ENCODE results near the gene CCNB2. TPM values are rescaled to one million over a fixed set of nuclear protein-coding genes. Genes with fewer than 3 reads are reported as not detected.

The CCNB2 gene
- polyA plus RNA-seq, 4 donors = 3.4 to 48.3 (median 14.4) TPM

GRCh38 chr15:59153466-59153865 lies 48.5 kb downstream of the CCNB2 start:
- Histone ChIP-seq H3K36me3 (ENCODE audit: control insufficient read depth in 3 of 3, insufficient read depth in 2 of 3, low read depth in 1 of 3, low read length in 3 of 3) (peaks cover 7 to 67% (median 20%) of the 10 kb centered on the region in 3 donors), H3K27me3 (ENCODE audit: control insufficient read depth in 3 of 3, insufficient read depth in 3 of 3, low read length in 3 of 3) (no peaks in the 10 kb centered on the region), H3K4me3 (ENCODE audit: low read depth in 1 of 3, low read length in 3 of 3) (no peak overlapping the region), H3K27ac (ENCODE audit: low read depth in 1 of 3, low read length in 2 of 3) (no peak overlapping the region), H3K4me1 (ENCODE audit: control insufficient read depth in 3 of 3, insufficient read depth in 2 of 3, low read depth in 1 of 3, low read length in 2 of 3) (no peaks in the 10 kb centered on the region), H3K9me3 (ENCODE audit: control insufficient read depth in 2 of 2, insufficient read depth in 1 of 2, low read depth in 1 of 2, low read length in 1 of 2) (no peaks in the 10 kb centered on the region)
- no peak for DNase-seq
- no peak for FAIRE-seq
- 92 to 97% (median 94%) methylated on average over 8 of the region's 8 CpGs for WGBS, 3 donors

- no peaks in the 10 kb centered on the region for H3K4me1 ChIP-seq (ENCODE audit: control insufficient read depth in 3 of 3, insufficient read depth in 2 of 3, low read depth in 1 of 3, low read length in 2 of 3)
- H3K27me3 ChIP-seq (ENCODE audit: control insufficient read depth in 3 of 3, insufficient read depth in 3 of 3, low read length in 3 of 3) = no peaks in the 10 kb centered on the region
- 92 to 95% (median 94%) methylated on average over 8 of the region's 8 CpGs for WGBS, 3 donors
- no peak for DNase-seq
- FAIRE-seq = no peak
- H3K36me3 ChIP-seq (ENCODE audit: control insufficient read depth in 3 of 3, insufficient read depth in 2 of 3, low read depth in 1 of 3, low read length in 3 of 3) = peaks cover 7 to 70% (median 27%) of the 10 kb centered on the region in 3 donors
- no peaks in the 10 kb centered on the region for H3K9me3 ChIP-seq (ENCODE audit: control insufficient read depth in 2 of 2, insufficient read depth in 1 of 2, low read depth in 1 of 2, low read length in 1 of 2)
- no peak overlapping the region for H3K4me3 ChIP-seq (ENCODE audit: low read depth in 1 of 3, low read length in 3 of 3)
- H3K27ac ChIP-seq (ENCODE audit: low read depth in 1 of 3, low read length in 2 of 3) = no peak overlapping the region
Observed at GRCh38 chr15:59154243-59154642, 49.3 kb downstream of the CCNB2 start.

GRCh38 chr15:59155431-59155830 lies 50.5 kb downstream of the CCNB2 start:
- H3K36me3 ChIP-seq (ENCODE audit: control insufficient read depth in 3 of 3, insufficient read depth in 2 of 3, low read depth in 1 of 3, low read length in 3 of 3) = peaks cover 4 to 75% (median 28%) of the 10 kb centered on the region in 3 donors
- no peak overlapping the region for H3K27ac ChIP-seq (ENCODE audit: low read depth in 1 of 3, low read length in 2 of 3)
- DNase-seq = no peak
- no peaks in the 10 kb centered on the region for H3K9me3 ChIP-seq (ENCODE audit: control insufficient read depth in 2 of 2, insufficient read depth in 1 of 2, low read depth in 1 of 2, low read length in 1 of 2)
- no peak overlapping the region for H3K4me3 ChIP-seq (ENCODE audit: low read depth in 1 of 3, low read length in 3 of 3)
- no peaks in the 10 kb centered on the region for H3K4me1 ChIP-seq (ENCODE audit: control insufficient read depth in 3 of 3, insufficient read depth in 2 of 3, low read depth in 1 of 3, low read length in 2 of 3)
- FAIRE-seq = no peak
- no peaks in the 10 kb centered on the region for H3K27me3 ChIP-seq (ENCODE audit: control insufficient read depth in 3 of 3, insufficient read depth in 3 of 3, low read length in 3 of 3)
- WGBS, 3 donors = 95 to 99% (median 96%) methylated on average over 4 of the region's 4 CpGs

- Histone ChIP-seq H3K27ac (ENCODE audit: low read depth in 1 of 3, low read length in 2 of 3) (no peak overlapping the region), H3K36me3 (ENCODE audit: control insufficient read depth in 3 of 3, insufficient read depth in 2 of 3, low read depth in 1 of 3, low read length in 3 of 3) (peaks cover 4 to 78% (median 28%) of the 10 kb centered on the region in 3 donors), H3K9me3 (ENCODE audit: control insufficient read depth in 2 of 2, insufficient read depth in 1 of 2, low read depth in 1 of 2, low read length in 1 of 2) (no peaks in the 10 kb centered on the region), H3K4me3 (ENCODE audit: low read depth in 1 of 3, low read length in 3 of 3) (no peak overlapping the region), H3K27me3 (ENCODE audit: control insufficient read depth in 3 of 3, insufficient read depth in 3 of 3, low read length in 3 of 3) (no peaks in the 10 kb centered on the region), H3K4me1 (ENCODE audit: control insufficient read depth in 3 of 3, insufficient read depth in 2 of 3, low read depth in 1 of 3, low read length in 2 of 3) (no peaks in the 10 kb centered on the region)
- 95 to 99% (median 99%) methylated on average over 5 of the region's 5 CpGs for WGBS, 3 donors
- no peak for FAIRE-seq
- no peak for DNase-seq
Observed at GRCh38 chr15:59157396-59157795, 52.5 kb downstream of the CCNB2 start.

- H3K27ac ChIP-seq (ENCODE audit: low read depth in 1 of 3, low read length in 2 of 3) = no peak overlapping the region
- no peak for DNase-seq
- no peaks in the 10 kb centered on the region for H3K27me3 ChIP-seq (ENCODE audit: control insufficient read depth in 3 of 3, insufficient read depth in 3 of 3, low read length in 3 of 3)
- H3K4me1 ChIP-seq (ENCODE audit: control insufficient read depth in 3 of 3, insufficient read depth in 2 of 3, low read depth in 1 of 3, low read length in 2 of 3) = no peaks in the 10 kb centered on the region
- H3K4me3 ChIP-seq (ENCODE audit: low read depth in 1 of 3, low read length in 3 of 3) = no peak overlapping the region
- no peaks in the 10 kb centered on the region for H3K9me3 ChIP-seq (ENCODE audit: control insufficient read depth in 2 of 2, insufficient read depth in 1 of 2, low read depth in 1 of 2, low read length in 1 of 2)
- no peak for FAIRE-seq
- H3K36me3 ChIP-seq (ENCODE audit: control insufficient read depth in 3 of 3, insufficient read depth in 2 of 3, low read depth in 1 of 3, low read length in 3 of 3) = peaks cover 4 to 77% (median 23%) of the 10 kb centered on the region in 3 donors
- WGBS, 3 donors = 94 to 95% (median 94%) methylated on average over 9 of the region's 9 CpGs
Observed at GRCh38 chr15:59157840-59158700, 53.1 kb downstream of the CCNB2 start.

GRCh38 chr15:59158701-59159034 lies 53.7 kb downstream of the CCNB2 start:
- no peak for FAIRE-seq
- WGBS, 3 donors = 72 to 88% (median 82%) methylated on average over 7 of the region's 7 CpGs
- no peaks in the 10 kb centered on the region for H3K9me3 ChIP-seq (ENCODE audit: control insufficient read depth in 2 of 2, insufficient read depth in 1 of 2, low read depth in 1 of 2, low read length in 1 of 2)
- H3K4me1 ChIP-seq (ENCODE audit: control insufficient read depth in 3 of 3, insufficient read depth in 2 of 3, low read depth in 1 of 3, low read length in 2 of 3) = no peaks in the 10 kb centered on the region
- peaks cover 4 to 72% (median 17%) of the 10 kb centered on the region in 3 donors for H3K36me3 ChIP-seq (ENCODE audit: control insufficient read depth in 3 of 3, insufficient read depth in 2 of 3, low read depth in 1 of 3, low read length in 3 of 3)
- no peak for DNase-seq
- no peaks in the 10 kb centered on the region for H3K27me3 ChIP-seq (ENCODE audit: control insufficient read depth in 3 of 3, insufficient read depth in 3 of 3, low read length in 3 of 3)
- H3K4me3 ChIP-seq (ENCODE audit: low read depth in 1 of 3, low read length in 3 of 3) = no peak overlapping the region
- H3K27ac ChIP-seq (ENCODE audit: low read depth in 1 of 3, low read length in 2 of 3) = no peak overlapping the region

- no peak for FAIRE-seq
- Histone ChIP-seq H3K36me3 (ENCODE audit: control insufficient read depth in 3 of 3, insufficient read depth in 2 of 3, low read depth in 1 of 3, low read length in 3 of 3) (peaks cover 4 to 68% (median 15%) of the 10 kb centered on the region in 3 donors), H3K27ac (ENCODE audit: low read depth in 1 of 3, low read length in 2 of 3) (no peak overlapping the region), H3K4me1 (ENCODE audit: control insufficient read depth in 3 of 3, insufficient read depth in 2 of 3, low read depth in 1 of 3, low read length in 2 of 3) (no peaks in the 10 kb centered on the region), H3K27me3 (ENCODE audit: control insufficient read depth in 3 of 3, insufficient read depth in 3 of 3, low read length in 3 of 3) (no peaks in the 10 kb centered on the region), H3K4me3 (ENCODE audit: low read depth in 1 of 3, low read length in 3 of 3) (no peak overlapping the region), H3K9me3 (ENCODE audit: control insufficient read depth in 2 of 2, insufficient read depth in 1 of 2, low read depth in 1 of 2, low read length in 1 of 2) (no peaks in the 10 kb centered on the region)
- no peak for DNase-seq
- 84 to 94% (median 91%) methylated on average over 9 of the region's 9 CpGs for WGBS, 3 donors
Observed at GRCh38 chr15:59159210-59159609, 54.3 kb downstream of the CCNB2 start.

GRCh38 chr15:59160880-59161593 lies 56.1 kb downstream of the CCNB2 start:
- 85 to 91% (median 86%) methylated on average over 23 of the region's 23 CpGs for WGBS, 3 donors
- FAIRE-seq (no peak), DNase-seq (peak in 1 of 2 donors; percentile 24)
- H3K27me3 ChIP-seq (ENCODE audit: control insufficient read depth in 3 of 3, insufficient read depth in 3 of 3, low read length in 3 of 3) = no peaks in the 10 kb centered on the region
- peaks cover 0 to 4% of the 10 kb centered on the region in 2 donors for H3K9me3 ChIP-seq (ENCODE audit: control insufficient read depth in 2 of 2, insufficient read depth in 1 of 2, low read depth in 1 of 2, low read length in 1 of 2)
- H3K4me1 ChIP-seq (ENCODE audit: control insufficient read depth in 3 of 3, insufficient read depth in 2 of 3, low read depth in 1 of 3, low read length in 2 of 3) = no peaks in the 10 kb centered on the region
- no peak overlapping the region for H3K27ac ChIP-seq (ENCODE audit: low read depth in 1 of 3, low read length in 2 of 3)
- no peak overlapping the region for H3K4me3 ChIP-seq (ENCODE audit: low read depth in 1 of 3, low read length in 3 of 3)
- peaks cover 4 to 69% (median 12%) of the 10 kb centered on the region in 3 donors for H3K36me3 ChIP-seq (ENCODE audit: control insufficient read depth in 3 of 3, insufficient read depth in 2 of 3, low read depth in 1 of 3, low read length in 3 of 3)

Measured in small intestine (tissue), 7 donors.